Large intestine (tissue), 3 donors: Measurements from ENCODE around the gene STK11. TPM values are rescaled to one million over a fixed set of nuclear protein-coding genes. Genes with fewer than 3 reads are reported as not detected.

Experiments used
- DNase-seq, 2 donors: peaks; one replicate each; pipeline versions ENCODE4 v3.0.0 to v3.0.0-alpha.2; 2013
- H3K27ac ChIP-seq: one replicate; pipeline ENCODE4 v1.5.1; 2013; ENCODE audit warnings: low read length
- H3K27me3 ChIP-seq: 2 replicates; pipeline ENCODE4 v1.6.1; 2013; ENCODE audit warnings: low read length; ENCODE audit not compliant: control insufficient read depth, insufficient read depth
- H3K36me3 ChIP-seq: 2 replicates; pipeline ENCODE4 v1.6.1; 2013; ENCODE audit warnings: low read length; ENCODE audit not compliant: control insufficient read depth, insufficient read depth
- H3K4me1 ChIP-seq: one replicate; pipeline ENCODE4 v1.6.1; 2013; ENCODE audit warnings: low read length; ENCODE audit not compliant: control insufficient read depth, insufficient read depth
- H3K4me3 ChIP-seq: one replicate; pipeline ENCODE4 v1.5.1; 2013; ENCODE audit warnings: low read length
- H3K9me3 ChIP-seq: one replicate; pipeline ENCODE4 v1.6.1; 2013; ENCODE audit warnings: mild to moderate bottlenecking, low read depth, low read length, moderate library complexity; ENCODE audit not compliant: control insufficient read depth
- WGBS: methylation state at CpG from one replicate; pipeline ENCODE4 v1.1.5; 2013; ENCODE audit warnings: low lambda C conversion rate; ENCODE audit not compliant: insufficient coverage; 5-methylcytosine and 5-hydroxymethylcytosine counted together
- polyA plus RNA-seq: library from polyadenylated mRNA; unstranded; fragments of 120-200 nt; gene quantifications from one replicate; pipeline ENCODE4 v1.2.1, GENCODE V29; 2013

Gene STK11
- polyA plus RNA-seq, 1 donor: 67.1 TPM

GRCh38 chr19:1169921-1170885 lies 35.4 kb upstream of the STK11 start:
- no peak overlapping the region for H3K4me3 ChIP-seq
- no CpG with 5 or more reads among the region's 52 CpGs for WGBS
- H3K9me3 ChIP-seq: peaks cover 27% of the 10 kb centered on the region
- H3K36me3 ChIP-seq: peaks cover 26% of the 10 kb centered on the region
- no peak for DNase-seq
- H3K4me1 ChIP-seq: peaks cover 42% of the 10 kb centered on the region
- no peaks in the 10 kb centered on the region for H3K27me3 ChIP-seq
- H3K27ac ChIP-seq: peak overlapping the region; percentile 75

DNA sequence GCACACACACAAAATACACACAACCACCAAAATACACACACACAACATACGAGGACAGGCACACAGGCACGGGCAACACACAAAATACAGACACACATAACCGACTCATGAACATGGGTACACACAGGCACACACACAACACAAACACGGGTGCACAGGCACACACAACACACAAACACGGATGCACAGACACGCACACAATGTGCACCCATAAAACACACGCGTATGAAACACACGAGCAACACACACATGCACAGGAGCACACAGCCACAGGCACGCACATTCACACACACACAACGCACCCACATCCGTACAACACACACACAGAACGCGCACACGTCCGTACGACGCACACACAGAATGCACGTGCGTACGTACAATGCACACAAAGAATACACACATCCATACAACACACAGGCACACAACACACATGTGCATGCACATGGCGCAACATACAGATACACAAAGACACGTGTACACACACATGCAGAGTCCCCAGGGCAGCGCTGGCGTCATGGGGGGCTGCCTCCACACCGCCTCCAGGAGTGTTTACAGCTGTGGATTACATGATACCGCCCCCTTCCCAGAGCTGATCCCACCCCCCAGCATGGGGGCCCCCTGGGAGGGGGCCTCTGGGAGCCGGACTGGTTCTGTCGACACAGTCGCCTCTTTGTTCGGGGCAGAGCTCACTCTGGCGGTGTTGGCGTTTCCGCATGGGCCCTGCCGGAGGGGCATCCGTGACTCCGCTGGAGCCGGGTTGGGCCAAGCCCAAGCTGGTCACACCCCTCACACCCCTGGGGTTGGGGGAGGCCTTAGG lies 34.4 kb upstream of the STK11 start:
- Histone ChIP-seq H3K9me3 (peaks cover 27% of the 10 kb centered on the region), H3K4me3 (peak overlapping the region; percentile 91), H3K27me3 (no peaks in the 10 kb centered on the region), H3K27ac (peak overlapping the region; percentile 72), H3K36me3 (peaks cover 24% of the 10 kb centered on the region), H3K4me1 (peaks cover 42% of the 10 kb centered on the region)
- WGBS: no CpG with 5 or more reads among the region's 38 CpGs
- peak; percentile 51 to 70 for DNase-seq

- 0% methylated on average over 1 of the region's 15 CpGs for WGBS
- peak overlapping the region; percentile 91 for H3K4me3 ChIP-seq
Measured at GRCh38 chr19:1171755-1172352, 33.7 kb upstream of the STK11 start.

GRCh38 chr19:1172353-1173158 lies 33.0 kb upstream of the STK11 start:
- H3K4me1 ChIP-seq: peaks cover 42% of the 10 kb centered on the region
- DNase-seq: peak in 1 of 2 donors; percentile 44
- no CpG with 5 or more reads among the region's 36 CpGs for WGBS

More at GRCh38 chr19:1171755-1172352, 33.7 kb upstream of the STK11 start:
- Histone ChIP-seq H3K27me3 (no peaks in the 10 kb centered on the region), H3K36me3 (peaks cover 17% of the 10 kb centered on the region), H3K27ac (peak overlapping the region; percentile 72), H3K4me1 (peaks cover 42% of the 10 kb centered on the region), H3K9me3 (peaks cover 27% of the 10 kb centered on the region)
- peak in 1 of 2 donors; percentile 30 for DNase-seq

GRCh38 chr19:1173159-1173844 lies 32.3 kb upstream of the STK11 start:
- H3K9me3 ChIP-seq: peaks cover 14% of the 10 kb centered on the region
- H3K4me3 ChIP-seq: peak overlapping the region; percentile 91
- H3K27me3 ChIP-seq: no peaks in the 10 kb centered on the region
- WGBS: no CpG with 5 or more reads among the region's 47 CpGs
- H3K36me3 ChIP-seq: peaks cover 5% of the 10 kb centered on the region
- peak in 1 of 2 donors; percentile 43 for DNase-seq
- H3K4me1 ChIP-seq: peaks cover 41% of the 10 kb centered on the region
- peak overlapping the region; percentile 72 for H3K27ac ChIP-seq

More at GRCh38 chr19:1172353-1173158, 33.0 kb upstream of the STK11 start:
- Histone ChIP-seq H3K36me3 (peaks cover 12% of the 10 kb centered on the region), H3K27ac (peak overlapping the region; percentile 72), H3K4me3 (peak overlapping the region; percentile 91), H3K27me3 (no peaks in the 10 kb centered on the region), H3K9me3 (peaks cover 21% of the 10 kb centered on the region)

GRCh38 chr19:1173845-1174809 lies 31.5 kb upstream of the STK11 start, which contains the start of gene SBNO2:
SBNO2 (minus strand) TSS chr19:1174268; CDS start chr19:1154276, 19,992 bp downstream.
- no CpG with 5 or more reads among the region's 84 CpGs for WGBS
- peaks cover 2% of the 10 kb centered on the region for H3K36me3 ChIP-seq
- peaks cover 8% of the 10 kb centered on the region for H3K9me3 ChIP-seq
- peak within 1 kb of the TSS; percentile 91 for H3K4me3 ChIP-seq
- H3K4me1 ChIP-seq: peaks cover 33% of the 10 kb centered on the region
- no peaks in the 10 kb centered on the region for H3K27me3 ChIP-seq
- H3K27ac ChIP-seq: peak within 1 kb of the TSS; percentile 72
- peak; percentile 73 to 83 for DNase-seq

DNA sequence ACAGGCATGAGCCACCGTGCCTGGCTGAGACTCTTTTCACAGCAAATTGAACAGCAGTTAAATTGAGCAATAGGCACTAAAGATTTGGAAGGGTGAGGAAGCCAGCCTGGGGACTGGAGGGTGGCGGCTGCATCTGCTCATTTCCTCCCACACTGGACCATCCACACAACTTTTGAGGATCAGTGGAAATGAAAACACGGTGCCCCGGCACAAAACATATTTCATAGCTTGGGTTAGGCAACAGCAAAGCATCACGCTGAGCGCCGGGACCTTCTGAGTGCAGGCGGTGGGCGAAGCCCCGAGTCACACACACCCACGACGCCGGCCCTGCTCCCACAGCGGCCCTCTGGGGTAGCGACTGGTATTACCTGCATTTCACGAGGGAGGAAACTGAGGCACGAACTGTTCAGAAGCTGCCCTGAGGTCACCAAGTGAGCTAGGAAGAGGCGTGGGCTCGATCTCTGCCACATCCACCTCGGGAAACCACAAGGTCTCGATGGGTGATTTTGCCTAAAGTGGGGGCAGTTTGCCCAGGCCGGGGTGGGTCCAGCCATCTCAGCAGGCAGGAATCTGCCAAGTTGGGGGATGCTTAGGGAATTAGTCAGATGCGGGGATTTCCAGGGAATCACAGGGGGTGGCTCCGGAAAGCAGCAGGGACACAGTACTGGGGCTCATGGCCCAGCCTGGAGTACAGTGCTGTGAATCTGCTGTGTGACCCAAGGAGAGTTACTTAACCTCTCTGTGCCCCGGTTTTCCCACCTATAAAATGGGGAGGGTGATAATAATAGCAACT lies 28.1 kb upstream of the STK11 start:
- peaks cover 23% of the 10 kb centered on the region for H3K4me1 ChIP-seq
- no peak overlapping the region for H3K4me3 ChIP-seq
- no CpG with 5 or more reads among the region's 25 CpGs for WGBS
- no peak for DNase-seq
- H3K9me3 ChIP-seq: peaks cover 3% of the 10 kb centered on the region
- H3K27ac ChIP-seq: no peak overlapping the region
- H3K36me3 ChIP-seq: no peaks in the 10 kb centered on the region
- H3K27me3 ChIP-seq: no peaks in the 10 kb centered on the region

DNA sequence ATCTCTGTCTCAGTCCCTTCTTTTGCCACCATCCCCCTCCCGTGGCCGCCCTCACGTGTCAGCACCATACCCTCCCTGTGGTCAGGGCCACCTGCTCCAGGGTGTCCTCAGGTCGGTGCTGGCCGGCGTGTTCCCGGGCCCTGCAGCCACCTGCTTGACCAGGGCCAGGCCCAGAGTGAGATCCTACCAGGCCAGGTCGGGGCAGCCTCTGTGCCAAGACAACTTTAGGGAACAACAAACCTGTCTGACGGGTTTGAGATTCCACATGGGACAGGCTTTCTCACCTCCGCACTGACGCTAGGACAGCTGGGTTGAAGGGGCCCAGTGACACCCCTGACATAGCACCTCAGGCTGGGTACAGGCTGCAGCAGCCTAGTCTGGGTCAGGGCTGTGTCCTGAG lies 24.0 kb upstream of the STK11 start:
- peaks cover 27% of the 10 kb centered on the region for H3K4me1 ChIP-seq
- H3K27me3 ChIP-seq: no peaks in the 10 kb centered on the region
- no peaks in the 10 kb centered on the region for H3K36me3 ChIP-seq
- H3K27ac ChIP-seq: no peak overlapping the region
- WGBS: no CpG with 5 or more reads among the region's 11 CpGs
- DNase-seq: peak in 1 of 2 donors; percentile 79
- no peaks in the 10 kb centered on the region for H3K9me3 ChIP-seq
- H3K4me3 ChIP-seq: no peak overlapping the region
